ENCODE data around the gene MIEN1.

- TF ChIP-seq, protein P1, sequence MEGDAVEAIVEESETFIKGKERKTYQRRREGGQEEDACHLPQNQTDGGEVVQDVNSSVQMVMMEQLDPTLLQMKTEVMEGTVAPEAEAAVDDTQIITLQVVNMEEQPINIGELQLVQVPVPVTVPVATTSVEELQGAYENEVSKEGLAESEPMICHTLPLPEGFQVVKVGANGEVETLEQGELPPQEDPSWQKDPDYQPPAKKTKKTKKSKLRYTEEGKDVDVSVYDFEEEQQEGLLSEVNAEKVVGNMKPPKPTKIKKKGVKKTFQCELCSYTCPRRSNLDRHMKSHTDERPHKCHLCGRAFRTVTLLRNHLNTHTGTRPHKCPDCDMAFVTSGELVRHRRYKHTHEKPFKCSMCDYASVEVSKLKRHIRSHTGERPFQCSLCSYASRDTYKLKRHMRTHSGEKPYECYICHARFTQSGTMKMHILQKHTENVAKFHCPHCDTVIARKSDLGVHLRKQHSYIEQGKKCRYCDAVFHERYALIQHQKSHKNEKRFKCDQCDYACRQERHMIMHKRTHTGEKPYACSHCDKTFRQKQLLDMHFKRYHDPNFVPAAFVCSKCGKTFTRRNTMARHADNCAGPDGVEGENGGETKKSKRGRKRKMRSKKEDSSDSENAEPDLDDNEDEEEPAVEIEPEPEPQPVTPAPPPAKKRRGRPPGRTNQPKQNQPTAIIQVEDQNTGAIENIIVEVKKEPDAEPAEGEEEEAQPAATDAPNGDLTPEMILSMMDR (IDR thresholded peaks at IDR 0.05), result no peak
- no peak for TF ChIP-seq POLR2AphosphoS5 (IDR thresholded peaks at IDR 0.05)
- TF ChIP-seq POLR2A (IDR thresholded peaks at IDR 0.05), result no peak
- no peak for TF ChIP-seq EP300 (IDR thresholded peaks at IDR 0.05)
Observed at GRCh38 chr17:39751637-39752036, 21.3 kb upstream of the MIEN1 start.

Data from stomach (tissue), 4 donors.